HK-2 (cell line): Measurements from ENCODE around the gene CYP2E1.
"Not testable (repeated sequence)": the region's sequence is repeated elsewhere in the genome, so short reads cannot be mapped to it uniquely, and the experiment has no call there.

Experiments used
- DNase-seq: peaks from one replicate; pipeline ENCODE4 v3.0.0-alpha.2; 2018; ENCODE audit not compliant: unreplicated experiment

CYP2E1 gene

DNA sequence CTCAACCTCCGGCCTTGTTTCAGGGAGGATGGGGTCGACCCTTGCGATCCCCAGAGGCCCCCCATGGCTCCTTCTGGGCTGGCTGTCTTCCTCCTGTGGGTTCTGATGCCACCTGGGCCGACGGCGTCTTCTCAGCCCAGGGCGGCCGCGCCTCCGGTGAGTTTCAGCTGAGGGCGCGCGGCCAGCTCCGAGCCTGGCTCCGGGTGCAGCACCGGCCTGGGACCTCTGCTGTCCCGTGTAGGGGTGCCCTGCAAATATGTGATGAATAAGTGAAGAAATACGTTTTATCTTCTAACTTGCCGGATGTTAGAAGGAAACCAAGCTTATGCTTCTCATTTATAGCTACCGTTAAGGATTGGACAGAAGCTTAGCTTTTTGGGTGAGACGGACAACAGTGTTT, 42.6 kb downstream of the CYP2E1 start:
- not testable (repeated sequence) for DNase-seq

DNA sequence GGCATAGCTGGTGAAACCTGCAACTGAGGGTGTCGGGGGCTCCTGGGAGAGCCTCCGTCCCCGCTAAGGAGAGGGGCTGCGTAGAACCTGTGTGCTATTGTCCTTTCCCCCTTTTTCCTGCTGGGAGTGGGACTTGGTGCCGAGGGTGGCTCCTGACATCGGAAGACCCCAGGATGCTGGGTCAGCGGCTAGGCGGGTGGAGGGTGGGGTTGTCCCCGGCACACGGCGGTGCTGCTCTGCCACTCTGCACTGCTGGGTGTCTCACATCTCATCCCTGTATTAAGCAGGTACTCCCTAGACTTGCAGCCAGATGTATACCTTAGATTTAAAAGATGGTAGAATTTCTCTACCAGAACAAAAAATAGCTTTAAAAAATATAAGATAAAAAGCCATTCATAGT, 44.9 kb downstream of the CYP2E1 start:
- DNase-seq, result not testable (repeated sequence)

DNA sequence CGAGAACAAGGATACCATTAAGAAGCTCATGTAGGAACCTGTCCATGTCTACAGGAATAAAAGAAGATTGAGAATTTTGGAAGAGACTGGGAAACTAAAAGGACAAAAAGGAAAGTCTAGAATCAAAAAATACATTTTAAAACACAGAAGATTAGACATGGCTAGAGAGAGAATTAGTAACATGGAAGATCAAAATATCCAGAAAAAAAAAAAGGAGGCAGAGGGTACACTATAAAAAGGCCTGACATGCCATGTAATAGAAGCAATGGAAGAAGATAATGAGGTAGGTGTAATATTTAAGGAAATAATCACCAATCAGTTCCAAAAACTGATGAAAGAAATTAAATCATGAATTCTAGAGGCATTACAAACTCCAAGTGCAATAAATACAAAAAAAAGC, 46.3 kb downstream of the CYP2E1 start:
- not testable (repeated sequence) for DNase-seq

DNA sequence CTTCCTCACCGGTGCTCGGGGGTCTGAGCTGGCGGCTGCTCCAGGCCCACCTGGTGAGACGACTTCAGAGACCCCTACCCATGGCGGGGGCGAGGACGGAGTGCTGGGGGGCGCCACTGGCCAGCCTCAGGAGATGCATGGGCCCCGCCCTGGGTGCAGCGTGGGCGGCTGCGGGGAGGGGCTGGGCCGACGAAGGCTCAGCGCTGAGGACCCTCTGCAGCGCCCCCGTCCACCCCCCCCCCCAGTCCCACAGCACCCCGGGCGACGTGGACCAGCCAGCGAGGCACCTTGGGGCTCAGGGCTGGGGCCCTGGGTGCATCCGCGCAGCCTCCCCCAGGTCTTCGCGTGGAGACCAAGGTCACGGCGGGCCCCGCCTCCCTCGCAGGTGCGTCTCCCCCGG, 49.9 kb downstream of the CYP2E1 start:
- DNase-seq, result not testable (repeated sequence)
